HG03469 (cell line): ENCODE data around the gene ACSL1.

Experiments used
- ATAC-seq: cut with Tn5 transposase; IDR thresholded peaks from one replicate; pipeline ENCODE4 v1.9.1; 2021; ENCODE audit warnings: mild to moderate bottlenecking, moderate library complexity, moderate number of reproducible peaks; ENCODE audit not compliant: unreplicated experiment

Gene ACSL1, protein sequence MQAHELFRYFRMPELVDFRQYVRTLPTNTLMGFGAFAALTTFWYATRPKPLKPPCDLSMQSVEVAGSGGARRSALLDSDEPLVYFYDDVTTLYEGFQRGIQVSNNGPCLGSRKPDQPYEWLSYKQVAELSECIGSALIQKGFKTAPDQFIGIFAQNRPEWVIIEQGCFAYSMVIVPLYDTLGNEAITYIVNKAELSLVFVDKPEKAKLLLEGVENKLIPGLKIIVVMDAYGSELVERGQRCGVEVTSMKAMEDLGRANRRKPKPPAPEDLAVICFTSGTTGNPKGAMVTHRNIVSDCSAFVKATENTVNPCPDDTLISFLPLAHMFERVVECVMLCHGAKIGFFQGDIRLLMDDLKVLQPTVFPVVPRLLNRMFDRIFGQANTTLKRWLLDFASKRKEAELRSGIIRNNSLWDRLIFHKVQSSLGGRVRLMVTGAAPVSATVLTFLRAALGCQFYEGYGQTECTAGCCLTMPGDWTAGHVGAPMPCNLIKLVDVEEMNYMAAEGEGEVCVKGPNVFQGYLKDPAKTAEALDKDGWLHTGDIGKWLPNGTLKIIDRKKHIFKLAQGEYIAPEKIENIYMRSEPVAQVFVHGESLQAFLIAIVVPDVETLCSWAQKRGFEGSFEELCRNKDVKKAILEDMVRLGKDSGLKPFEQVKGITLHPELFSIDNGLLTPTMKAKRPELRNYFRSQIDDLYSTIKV

DNA sequence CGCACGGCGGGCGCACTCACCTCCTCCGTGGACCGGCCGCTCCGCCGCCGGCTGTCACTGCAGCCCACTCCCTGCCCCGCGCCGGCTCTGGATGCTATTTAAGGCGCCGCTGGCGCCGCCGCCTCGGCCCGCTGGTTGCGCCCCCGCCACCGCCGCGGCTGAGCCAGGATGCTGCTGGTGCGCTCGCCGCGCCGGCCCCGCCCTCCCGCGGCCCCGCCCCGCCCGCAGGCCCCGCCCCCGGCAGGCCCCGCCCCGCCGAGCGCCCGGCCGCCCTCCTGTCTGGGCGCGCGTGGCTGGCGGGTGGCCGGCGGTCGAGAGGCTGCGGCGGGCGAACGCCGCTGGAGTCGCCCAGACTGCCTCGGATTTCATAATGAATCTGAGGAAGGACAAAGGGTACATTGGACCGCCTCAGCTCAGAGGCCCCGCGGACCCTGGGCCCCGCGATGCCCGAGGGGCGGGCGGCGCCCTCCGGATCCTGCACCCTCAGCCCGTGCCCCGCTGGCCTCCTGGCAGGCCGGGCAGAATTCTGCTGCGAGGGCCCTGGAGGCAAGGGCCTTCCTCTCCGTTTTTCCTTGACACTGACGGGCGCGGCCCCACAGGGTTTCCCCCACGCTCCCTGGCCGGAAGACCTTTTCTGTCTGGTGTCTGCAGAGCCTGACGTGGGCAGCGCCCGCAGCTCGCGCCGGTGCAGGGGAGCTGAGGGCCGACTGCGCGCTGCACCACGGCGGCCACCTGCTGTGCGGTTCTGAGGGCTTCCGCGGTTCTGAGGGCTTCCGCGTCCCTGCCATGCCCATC, at the start of gene ACSL1:
TSS of gene ACSL1 (minus strand) at position 73 of the 795 bp plus-strand sequence. CDS start 22,454 bp downstream, outside the sequence.
- peak; percentile 47 for ATAC-seq

DNA sequence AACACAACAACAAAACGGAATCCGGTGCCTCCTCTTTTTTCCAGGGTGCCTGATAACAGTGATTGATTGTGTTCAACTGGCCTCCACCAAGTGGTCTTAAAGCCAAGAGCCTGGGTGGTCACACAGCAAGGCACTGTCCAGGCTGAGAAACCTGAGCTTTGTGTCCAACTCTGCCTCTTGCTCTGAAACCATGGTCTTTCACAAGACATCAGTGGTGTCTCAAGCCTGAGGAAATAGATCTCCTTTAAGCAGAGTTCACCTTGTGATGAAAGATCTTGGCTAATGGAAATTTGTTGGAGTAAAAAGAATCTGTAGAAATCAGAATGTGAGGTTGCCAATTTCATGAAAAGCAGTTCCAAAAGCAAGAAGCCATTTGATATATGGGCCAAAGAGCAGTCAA, 47.3 kb upstream of the ACSL1 start:
- no peak for ATAC-seq

DNA sequence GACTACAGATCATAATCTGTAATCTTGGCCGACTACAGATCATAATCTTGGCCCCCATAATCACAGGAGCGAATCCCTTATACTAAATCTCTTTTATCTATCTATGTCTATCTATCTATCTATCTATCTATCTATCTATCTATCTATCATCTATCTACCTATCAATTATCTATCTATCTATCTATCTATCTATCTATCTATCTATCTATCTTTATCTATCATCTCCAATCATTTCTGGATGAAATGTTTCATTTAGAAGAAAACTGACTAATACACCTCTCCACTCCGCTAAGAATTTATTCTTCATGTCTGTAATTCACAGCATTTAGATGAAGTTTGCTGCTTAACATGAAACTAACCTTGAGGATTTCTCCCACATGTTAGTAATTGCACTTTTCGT, 45.0 kb upstream of the ACSL1 start:
- no peak for ATAC-seq

DNA sequence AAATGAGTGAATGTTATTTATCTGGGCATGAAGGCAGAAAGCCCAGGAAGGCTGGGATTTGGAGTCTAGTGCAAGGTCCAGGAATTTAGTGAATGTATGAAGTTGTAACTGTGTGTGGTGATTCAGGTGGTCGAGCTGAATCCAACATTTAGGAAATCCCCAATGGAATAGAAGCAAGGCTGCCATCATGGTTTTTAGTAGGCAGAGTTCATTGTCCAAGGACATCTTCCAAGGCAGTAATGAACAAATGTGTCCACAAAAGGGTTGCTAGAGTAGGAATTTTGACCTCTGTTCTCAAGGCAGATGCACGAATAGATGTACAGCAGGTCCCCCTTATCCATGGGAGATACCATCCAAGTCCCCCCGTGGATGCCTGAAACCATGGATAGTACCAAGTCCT, 42.9 kb upstream of the ACSL1 start:
- no peak for ATAC-seq

DNA sequence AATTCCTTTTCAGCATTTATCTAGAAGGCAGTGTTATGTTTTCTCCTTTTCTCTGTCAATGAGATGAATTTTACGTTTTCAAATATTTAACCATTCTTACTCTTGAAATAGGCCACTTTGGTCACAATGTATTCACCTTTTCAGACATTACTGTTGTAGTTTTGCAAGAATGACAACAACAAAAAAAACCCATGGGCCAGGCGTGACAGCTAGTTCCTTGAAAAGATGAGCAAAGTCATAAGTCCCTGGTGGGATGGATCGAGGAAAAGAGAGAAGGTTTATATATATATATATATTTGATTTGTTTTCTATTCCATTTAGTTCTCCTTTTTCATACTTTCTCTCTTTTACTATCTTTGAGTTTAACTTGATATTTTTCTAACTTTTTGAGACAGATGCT, 38.1 kb upstream of the ACSL1 start:
- no peak for ATAC-seq

DNA sequence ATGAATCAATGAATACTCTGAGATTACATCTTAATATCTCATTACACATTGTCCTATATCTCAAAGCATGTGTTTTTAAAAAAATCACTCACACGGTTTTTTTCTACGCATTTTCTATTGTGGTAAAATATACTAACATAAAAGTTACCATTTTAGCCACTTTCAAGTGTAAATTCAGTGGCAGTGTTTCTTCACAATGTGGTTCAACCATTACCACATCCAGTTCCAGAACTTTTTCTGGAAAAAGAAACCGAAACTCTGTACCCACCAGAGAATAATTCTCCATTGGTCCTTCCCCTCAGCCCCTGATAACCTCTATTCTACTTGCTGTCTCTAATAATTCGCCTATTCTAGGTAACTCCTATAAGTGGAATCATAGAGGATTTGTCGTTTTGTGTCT, 35.3 kb upstream of the ACSL1 start:
- no peak for ATAC-seq

DNA sequence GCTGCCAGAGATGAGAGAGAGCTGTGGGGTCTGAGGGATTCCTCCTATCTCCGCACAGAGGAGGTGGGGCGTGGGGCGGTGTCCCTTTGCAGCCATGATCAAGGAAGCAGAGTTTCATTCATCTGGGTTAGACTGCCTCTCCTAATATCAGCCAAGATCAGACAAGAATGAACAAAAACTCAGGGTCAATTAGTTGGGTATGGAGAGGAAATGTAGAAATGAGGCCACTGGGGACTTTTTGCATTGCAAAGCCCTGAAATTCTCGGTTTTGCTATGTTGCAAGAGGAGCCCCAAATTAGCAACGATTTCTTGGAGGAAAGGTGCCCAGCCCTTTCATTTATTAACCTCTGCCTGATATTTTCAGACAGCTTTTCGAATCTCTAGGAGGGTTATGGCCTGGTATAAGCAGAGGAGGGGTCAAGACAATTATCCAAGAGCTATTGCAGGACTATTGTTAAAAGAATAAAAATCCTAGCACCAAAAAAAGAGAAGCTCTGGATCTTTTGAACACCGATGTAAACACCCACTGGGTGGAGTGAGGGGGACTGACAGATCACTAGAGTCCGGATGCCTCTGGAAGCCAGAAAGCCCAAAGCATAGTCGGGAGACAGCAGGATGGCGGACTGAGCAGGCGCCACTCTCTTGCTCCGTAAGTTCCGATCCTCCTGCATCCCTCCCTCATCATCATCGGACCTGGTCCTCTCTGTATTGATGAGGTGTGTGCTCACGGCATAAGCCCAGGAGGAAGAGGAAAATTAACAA, 34.4 kb upstream of the ACSL1 start:
- peak; percentile 41 for ATAC-seq

DNA sequence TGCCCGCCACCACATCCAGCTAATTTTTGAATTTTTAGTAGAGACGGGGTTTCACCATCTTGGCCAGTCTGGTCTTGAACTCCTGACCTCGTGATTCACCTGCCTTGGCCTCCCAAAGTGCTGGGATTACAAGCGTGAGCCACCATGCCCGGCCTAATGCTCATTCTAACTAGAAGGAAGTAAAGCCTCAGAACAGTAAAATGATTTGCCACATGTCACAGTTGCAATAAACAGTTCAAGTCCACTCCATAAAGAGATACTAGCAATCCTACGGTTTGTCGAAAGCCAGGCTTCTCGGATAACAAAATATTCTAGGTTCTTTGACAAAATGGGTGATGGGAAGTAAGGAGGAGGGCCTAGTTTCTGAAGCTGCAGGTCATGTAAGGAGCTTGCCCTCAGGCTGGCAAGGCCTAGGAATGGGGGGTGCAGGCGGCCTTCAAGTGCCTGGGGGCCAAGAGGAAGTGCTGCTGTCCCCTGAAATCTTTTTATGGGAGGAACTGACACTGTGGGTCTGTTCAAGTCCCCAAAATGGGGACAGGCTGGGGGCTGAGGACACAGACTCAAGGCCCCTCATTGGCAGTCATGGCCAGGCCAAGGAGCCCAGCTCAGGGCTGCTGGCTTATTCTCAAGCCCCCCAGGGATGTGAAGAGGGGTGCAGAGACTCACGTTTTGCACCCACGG, 31.8 kb upstream of the ACSL1 start:
- ATAC-seq, result no peak

DNA sequence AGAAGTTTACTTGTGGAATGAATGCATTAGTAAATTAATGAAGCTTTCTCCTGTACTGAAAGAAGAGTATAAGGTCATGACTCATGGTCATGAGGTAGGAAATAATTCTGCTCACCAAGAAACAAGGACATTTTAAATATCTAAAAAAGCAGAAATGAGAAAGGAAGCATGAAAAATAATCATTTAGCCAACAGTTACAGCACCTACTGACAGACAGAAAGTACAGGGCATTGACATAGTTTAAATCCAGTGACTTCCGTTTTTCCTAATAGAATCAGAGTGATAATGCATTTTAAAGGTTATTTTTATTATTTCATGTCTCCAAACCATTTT, 30.5 kb upstream of the ACSL1 start:
- ATAC-seq, result peak; percentile 36

DNA sequence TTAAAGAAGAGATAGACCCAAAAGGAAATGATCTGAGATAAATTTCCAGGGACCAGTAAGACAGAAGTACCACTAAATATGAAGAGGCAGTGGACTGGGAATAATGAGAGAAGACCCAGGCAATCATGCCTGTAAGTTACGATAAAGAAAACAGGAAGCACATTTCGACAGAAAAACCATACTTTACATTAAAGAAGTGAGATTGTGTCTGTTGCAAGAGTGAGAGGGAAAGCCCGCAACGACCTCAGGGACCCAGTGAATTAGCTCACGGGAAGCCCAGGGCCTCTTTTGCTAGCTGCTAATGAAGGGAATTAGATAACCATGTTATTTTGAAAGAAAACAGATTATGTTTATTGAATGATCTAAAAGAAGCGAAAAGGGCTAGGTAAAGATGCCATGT, 28.9 kb upstream of the ACSL1 start:
- no peak for ATAC-seq

DNA sequence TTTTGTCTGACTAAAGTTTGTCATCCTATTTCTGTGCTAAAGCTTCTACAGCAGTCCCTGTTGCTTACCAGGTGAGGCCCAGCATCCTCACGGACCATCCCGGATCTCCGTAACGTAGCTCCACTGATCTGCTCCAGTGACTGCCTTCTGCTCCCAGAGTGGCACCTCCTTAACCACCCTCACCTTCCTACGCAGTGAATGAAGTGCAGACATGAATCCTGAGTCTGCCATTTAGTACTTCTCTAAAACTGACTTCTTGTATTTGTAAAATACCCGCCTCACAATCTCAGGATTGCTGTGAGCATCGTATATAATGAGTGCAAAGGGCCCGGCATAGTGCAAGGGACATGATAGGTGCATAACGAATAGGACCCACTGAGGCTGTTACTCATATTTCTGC, 27.7 kb upstream of the ACSL1 start:
- no peak for ATAC-seq

DNA sequence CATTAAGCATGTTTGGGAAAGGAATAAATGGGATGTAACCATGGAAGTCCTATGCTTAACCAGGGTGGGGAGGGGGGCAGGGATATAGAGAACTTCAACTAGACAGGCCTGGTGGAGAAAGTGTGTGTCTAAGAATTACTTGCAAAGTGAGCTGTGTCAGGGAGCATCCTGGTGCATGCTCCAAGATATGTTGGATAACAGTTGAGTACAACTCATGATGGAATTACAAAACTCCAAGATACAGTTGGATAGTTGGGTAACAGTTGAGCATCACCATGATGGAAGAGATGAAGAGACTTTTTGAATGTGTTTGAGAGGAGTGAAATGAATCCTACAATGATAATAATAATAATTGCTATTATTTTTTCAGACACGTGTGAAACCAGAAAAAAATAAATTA, 26.1 kb upstream of the ACSL1 start:
- no peak for ATAC-seq

DNA sequence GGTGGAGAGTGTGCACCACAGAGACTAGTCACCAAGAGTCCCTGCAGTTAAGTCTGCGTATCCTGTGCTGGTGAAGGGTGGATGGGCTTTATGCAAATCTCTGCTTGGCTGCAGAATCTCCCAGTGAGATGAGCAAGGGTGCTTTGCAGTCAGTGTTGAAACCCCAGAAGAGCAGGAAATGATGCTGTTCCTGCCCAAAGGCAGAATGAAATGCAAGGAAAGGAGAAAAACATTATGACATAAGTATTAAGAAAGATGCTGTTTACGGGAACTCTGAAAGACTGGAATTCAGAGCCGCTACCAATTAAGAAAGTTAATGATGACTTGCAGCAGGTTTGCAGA, 25.4 kb upstream of the ACSL1 start:
- peak; percentile 80 for ATAC-seq

DNA sequence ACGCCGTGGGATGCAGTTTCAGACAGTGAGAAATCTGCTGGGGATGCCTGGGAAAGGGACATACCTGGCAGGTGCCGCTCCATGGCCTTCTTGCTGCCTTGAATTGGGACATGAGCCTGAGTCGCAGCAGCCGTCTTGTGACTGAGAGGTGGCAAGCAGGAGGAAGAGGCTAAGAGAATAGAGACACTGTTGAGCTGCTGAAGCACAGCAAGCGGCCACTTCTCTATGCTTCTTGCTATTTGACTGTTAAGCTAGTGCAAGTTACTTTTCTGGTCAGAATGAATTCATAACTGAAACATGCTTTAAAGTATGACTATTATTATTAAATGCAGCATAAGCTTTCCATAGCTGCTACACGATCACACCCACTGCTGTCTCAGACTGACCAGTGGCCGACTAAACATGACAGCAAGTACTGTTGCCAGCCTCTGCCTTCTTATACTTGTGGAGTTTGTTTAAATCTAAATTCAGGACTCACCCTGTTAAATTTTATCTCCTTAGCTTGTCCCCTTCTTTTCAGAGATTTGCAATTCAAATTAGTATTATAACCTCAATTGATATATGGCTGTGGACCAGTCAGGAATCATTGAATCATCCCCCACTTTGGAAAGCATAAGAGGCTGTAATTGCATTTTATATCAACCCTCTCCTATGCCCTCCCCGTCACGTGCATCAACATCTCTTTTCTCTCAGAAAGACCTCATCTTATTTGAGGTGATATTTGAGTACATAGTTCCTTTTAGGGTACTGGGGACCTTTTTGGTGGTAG, 24.8 kb upstream of the ACSL1 start:
- peak; percentile 34 for ATAC-seq

DNA sequence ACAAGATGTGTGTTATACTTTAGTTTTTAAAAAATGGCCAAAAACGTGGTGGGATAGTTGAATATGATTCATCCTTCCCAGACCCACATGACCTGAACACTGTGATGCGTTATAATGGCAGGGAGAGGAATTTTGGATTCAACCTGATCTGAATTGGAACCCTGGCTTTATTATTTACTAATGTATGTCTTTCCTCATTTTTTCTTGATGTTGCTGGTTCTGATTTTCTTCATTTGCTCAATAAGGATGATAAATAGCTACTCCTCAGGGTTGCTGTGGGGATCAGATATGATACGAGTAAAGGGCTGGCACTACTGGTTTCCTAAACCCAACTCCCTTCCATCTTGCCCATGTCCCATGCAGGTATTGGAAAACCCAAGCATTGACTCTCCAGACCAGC, 24.2 kb upstream of the ACSL1 start:
- ATAC-seq, result no peak

DNA sequence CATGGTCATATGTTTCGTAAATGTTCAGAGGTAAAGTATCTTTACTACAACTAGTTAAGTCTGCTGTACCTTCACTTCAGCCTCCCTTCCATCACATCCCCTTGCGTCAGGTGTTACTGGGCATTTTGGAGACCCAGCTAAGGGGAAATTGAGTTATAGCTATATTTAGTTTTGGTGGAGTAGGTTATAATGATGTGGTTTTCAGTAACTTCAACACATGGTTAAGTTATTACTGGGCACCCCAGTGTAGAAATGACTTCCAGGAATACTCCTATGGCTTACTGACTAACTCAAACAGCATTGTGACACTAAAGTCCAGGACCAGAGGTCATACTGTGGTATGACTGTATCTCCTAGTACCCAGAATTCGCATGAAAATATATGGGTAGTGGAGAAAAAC, 23.4 kb upstream of the ACSL1 start:
- ATAC-seq, result no peak

DNA sequence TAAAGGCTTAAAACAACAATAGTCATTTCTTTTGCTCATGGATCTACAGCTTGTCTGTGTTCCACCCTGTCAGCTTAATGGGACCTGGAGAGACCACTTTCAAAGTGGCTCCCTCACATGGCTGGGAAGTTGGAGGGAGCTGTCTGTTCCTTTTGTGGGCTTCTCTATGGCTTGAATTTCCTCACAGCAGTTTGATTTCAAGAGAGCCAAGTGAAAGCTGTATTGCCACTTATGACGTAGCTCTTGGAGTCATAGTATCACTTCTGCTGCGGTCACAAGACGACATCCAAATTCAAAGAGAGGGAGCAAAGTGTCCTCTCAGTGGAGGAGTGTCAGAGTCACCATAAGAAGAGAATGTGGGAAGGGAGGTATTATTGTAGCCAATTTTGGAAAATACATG, 22.7 kb upstream of the ACSL1 start:
- no peak for ATAC-seq

DNA sequence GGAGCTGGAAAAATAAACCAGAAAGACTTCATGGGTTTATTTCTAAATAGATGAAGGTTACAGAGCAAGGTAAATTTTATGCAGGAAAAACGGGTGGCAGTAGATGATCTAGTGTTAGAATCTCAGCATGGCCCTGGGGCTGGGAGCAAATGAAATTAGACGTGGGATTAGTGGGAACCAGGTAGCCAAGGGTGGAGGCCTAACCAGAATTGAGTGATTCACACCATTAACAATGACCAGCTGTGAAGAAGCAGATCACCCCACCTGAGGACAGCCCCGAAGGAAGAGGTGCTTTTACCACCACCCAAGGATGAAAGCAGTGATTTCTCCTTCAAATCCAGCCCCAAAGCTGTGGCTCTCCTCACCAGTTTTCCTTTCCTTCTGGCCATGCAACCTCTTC, 20.8 kb upstream of the ACSL1 start:
- no peak for ATAC-seq

DNA sequence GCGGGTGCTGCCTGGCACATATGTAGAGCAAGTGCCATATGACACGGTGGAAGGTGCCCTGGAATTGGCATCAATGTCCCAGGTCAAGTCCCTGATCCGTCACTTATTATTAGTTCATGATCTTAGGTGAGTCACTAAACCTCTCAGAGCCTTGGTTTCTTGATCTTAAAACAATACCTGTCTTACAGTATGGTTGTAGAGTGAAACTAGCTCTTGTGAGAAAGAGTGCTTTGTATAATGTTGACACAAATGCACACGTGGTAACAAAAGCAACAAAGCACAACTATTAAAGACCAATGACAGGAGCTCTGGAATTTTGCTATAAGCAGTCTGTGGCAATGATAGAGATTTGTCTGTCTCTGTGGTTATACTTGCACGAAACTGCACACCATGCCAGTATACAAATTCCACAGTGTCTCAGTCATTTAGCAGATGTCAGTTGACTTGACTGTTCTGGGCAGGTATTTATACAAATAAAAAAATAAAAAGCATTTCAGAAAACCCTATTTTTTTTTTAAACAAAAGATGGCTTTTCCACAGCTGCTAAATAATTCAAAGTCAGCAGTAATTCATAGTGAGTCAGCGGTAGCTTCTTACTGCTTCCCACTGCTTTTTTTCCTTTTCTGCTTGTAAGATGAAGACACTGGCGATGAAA, 19.7 kb upstream of the ACSL1 start:
- no peak for ATAC-seq
